H1 (cell line): Measurements from ENCODE around the gene CNOT1. TPM values are rescaled to one million over a fixed set of nuclear protein-coding genes. Genes with fewer than 3 reads are reported as not detected.

ENCODE experiments used
- CTCF ChIA-PET: fragments of 300-600 bp; sonication (Branson Sonifier 250); formaldehyde crosslinking; loops from one replicate; lab custom pipeline; 2021; ENCODE audit not compliant: partially characterized antibody; lab: Charles Lee
- POLR2A ChIA-PET: fragments of 300-600 bp; sonication (Branson Sonifier 250); formaldehyde crosslinking; loops from one replicate; lab custom pipeline; 2021; ENCODE audit warnings: inconsistent platforms; ENCODE audit not compliant: partially characterized antibody; lab: Charles Lee
- DNase-seq, 2 experiments: peaks; one replicate each; pipeline versions ENCODE4 v3.0.0 to v3.0.0-alpha.2; 2010 to 2022; ENCODE audit warnings: low spot score in 2 of 2, low read depth in 1 of 2, mixed read lengths in 1 of 2
- FAIRE-seq: peaks from 2 replicates; lab custom pipeline; 2011; peaks lifted over from hg19 to GRCh38; lab: Jason Lieb, UNC
- H2AFZ ChIP-seq: 2 replicates; pipeline ENCODE4 v1.8.1; 2012; ENCODE audit warnings: low read length, inconsistent platforms
- H2AK5ac ChIP-seq: 2 replicates; pipeline ENCODE4 v1.6.1; 2013; ENCODE audit warnings: low read depth, low read length
- H2BK120ac ChIP-seq: replicated peaks from 2 replicates; pipeline ENCODE3; 2013; ENCODE audit warnings: low read depth, low read length, inconsistent platforms
- H2BK12ac ChIP-seq: 2 replicates; pipeline ENCODE4 v1.6.1; 2013; ENCODE audit warnings: low read depth, low read length
- H2BK15ac ChIP-seq: 2 replicates; pipeline ENCODE4 v1.6.1; 2013; ENCODE audit warnings: low read length
- H2BK20ac ChIP-seq: 2 replicates; pipeline ENCODE4 v1.6.1; 2013; ENCODE audit warnings: low read length
- H2BK5ac ChIP-seq: 2 replicates; pipeline ENCODE4 v1.6.1; 2013; ENCODE audit warnings: low read depth, low read length
- H3K14ac ChIP-seq: 2 replicates; pipeline ENCODE4 v1.6.1; 2013; ENCODE audit warnings: inconsistent platforms; ENCODE audit not compliant: insufficient read length
- H3K18ac ChIP-seq: 2 replicates; pipeline ENCODE4 v1.6.1; 2013; ENCODE audit warnings: low read length; ENCODE audit errors: extremely low read depth
- H3K23ac ChIP-seq: 2 replicates; pipeline ENCODE4 v1.6.1; 2013; ENCODE audit warnings: inconsistent platforms; ENCODE audit not compliant: insufficient read length
- H3K23me2 ChIP-seq: 2 replicates; pipeline ENCODE4 v1.6.1; 2013; ENCODE audit warnings: low read depth, low read length
- H3K27ac ChIP-seq: 2 replicates; pipeline ENCODE4 v1.6.1; 2011; ENCODE audit warnings: low read depth, low read length, inconsistent platforms
- H3K27me3 ChIP-seq, 4 experiments: replicated peaks in 1 of 4; 1 replicate in 1 of 4; 2 replicates in 3 of 4; pipeline versions ENCODE4 v1.6.1 to v1.8.1; 2011 to 2013; ENCODE audit warnings: low read length in 3 of 4, mild to moderate bottlenecking in 3 of 4, inconsistent platforms in 2 of 4, mixed read lengths in 2 of 4, moderate library complexity in 1 of 4; ENCODE audit not compliant: control insufficient read depth in 3 of 4, insufficient read depth in 3 of 4; ENCODE audit errors: extremely low read depth in 1 of 4
- H3K36me3 ChIP-seq, 4 experiments: 2 replicates each; pipeline versions ENCODE4 v1.6.1 to v1.8.1; 2011 to 2013; ENCODE audit warnings: mild to moderate bottlenecking in 4 of 4, low read length in 3 of 4, moderate library complexity in 2 of 4, control low read depth in 1 of 4, inconsistent platforms in 1 of 4; ENCODE audit not compliant: insufficient read depth in 4 of 4, control insufficient read depth in 2 of 4
- H3K4ac ChIP-seq: replicated peaks from 2 replicates; pipeline ENCODE3; 2013; ENCODE audit warnings: low read length, low read depth, mixed read lengths, inconsistent platforms; ENCODE audit not compliant: insufficient read length
- H3K4me1 ChIP-seq, 4 experiments: replicated peaks in 1 of 4; 1 replicate in 1 of 4; 2 replicates in 3 of 4; pipeline versions ENCODE4 v1.6.1 to v1.8.1; 2011 to 2013; ENCODE audit warnings: low read length in 3 of 4, inconsistent platforms in 2 of 4, mixed read lengths in 1 of 4; ENCODE audit not compliant: insufficient read depth in 4 of 4, control insufficient read depth in 3 of 4
- H3K4me2 ChIP-seq, 2 experiments: 2 replicates each; pipeline versions ENCODE4 v1.6.1 to v1.8.1; 2011 to 2013; ENCODE audit warnings: low read depth in 2 of 2, low read length in 2 of 2, control low read depth in 1 of 2, inconsistent platforms in 1 of 2, mild to moderate bottlenecking in 1 of 2; ENCODE audit not compliant: insufficient read depth in 1 of 2
- H3K4me3 ChIP-seq, 4 experiments: fragments of 200-600, 300-600 bp in 1 of 4; sonication (generic), shearing (Covaris generic), sonication (Bioruptor Twin) in 1 of 4; 2 replicates each; pipeline versions ENCODE4 v1.5.1 to v1.8.1; 2011 to 2016; ENCODE audit warnings: low read length in 4 of 4, low read depth in 3 of 4, control low read depth in 2 of 4, inconsistent platforms in 2 of 4, mild to moderate bottlenecking in 2 of 4, mixed read lengths in 1 of 4, moderate library complexity in 1 of 4; ENCODE audit not compliant: insufficient read depth in 2 of 4; ENCODE audit errors: extremely low read depth in 1 of 4
- H3K56ac ChIP-seq: replicated peaks from 2 replicates; pipeline ENCODE3; 2013; ENCODE audit warnings: low read depth, mild to moderate bottlenecking, mixed read lengths, low read length, inconsistent platforms; ENCODE audit not compliant: insufficient read length
- H3K79me1 ChIP-seq: 2 replicates; pipeline ENCODE4 v1.6.1; 2013; ENCODE audit warnings: low read depth, low read length, control low read depth
- H3K79me2 ChIP-seq, 2 experiments: 2 replicates each; pipeline versions ENCODE4 v1.6.1 to v1.8.1; 2012 to 2013; ENCODE audit warnings: low read length in 2 of 2, mild to moderate bottlenecking in 2 of 2, inconsistent platforms in 1 of 2; ENCODE audit not compliant: insufficient read depth in 2 of 2, control insufficient read depth in 1 of 2
- H3K9ac ChIP-seq, 4 experiments: replicated peaks in 1 of 4; 1 replicate in 1 of 4; 2 replicates in 3 of 4; pipeline versions ENCODE4 v1.6.1 to v1.8.1; 2011 to 2013; ENCODE audit warnings: low read depth in 3 of 4, low read length in 3 of 4, control low read depth in 2 of 4, mild to moderate bottlenecking in 2 of 4, moderate library complexity in 2 of 4, inconsistent platforms in 1 of 4; ENCODE audit errors: extremely low read depth in 1 of 4
- H3K9me3 ChIP-seq, 2 experiments: 2 replicates each; pipeline versions ENCODE4 v1.6.1 to v1.8.1; 2012 to 2013; ENCODE audit warnings: mild to moderate bottlenecking in 2 of 2, moderate library complexity in 2 of 2, control low read depth in 1 of 2, inconsistent platforms in 1 of 2, low read depth in 1 of 2, low read length in 1 of 2, mixed read lengths in 1 of 2; ENCODE audit not compliant: insufficient read depth in 2 of 2
- H4K20me1 ChIP-seq, 2 experiments: replicated peaks in 1 of 2; 2 replicates each; pipeline versions ENCODE3 to v1.8.1; 2011 to 2013; ENCODE audit warnings: inconsistent platforms in 2 of 2, low read length in 2 of 2, mild to moderate bottlenecking in 1 of 2; ENCODE audit not compliant: insufficient read depth in 2 of 2, control insufficient read depth in 1 of 2
- H4K5ac ChIP-seq: 2 replicates; pipeline ENCODE4 v1.6.1; 2013; ENCODE audit warnings: low read length, low read depth, mixed read lengths, inconsistent platforms; ENCODE audit not compliant: insufficient read length
- H4K8ac ChIP-seq: 2 replicates; pipeline ENCODE4 v1.8.0; 2013; ENCODE audit warnings: mild to moderate bottlenecking, moderate library complexity, low read length, inconsistent platforms; ENCODE audit not compliant: insufficient read depth; ENCODE audit errors: extremely low read depth
- H4K91ac ChIP-seq: replicated peaks from 2 replicates; pipeline ENCODE3; 2013; ENCODE audit warnings: low read length, mixed read lengths, inconsistent platforms; ENCODE audit not compliant: insufficient read length
- BCL11A ChIP-seq, 2 experiments: IDR thresholded peaks; one replicate each; pipeline ENCODE4 v1.6.1; 2011; ENCODE audit warnings: low read depth in 2 of 2, low read length in 2 of 2, mild to moderate bottlenecking in 2 of 2
- EP300 ChIP-seq, 2 experiments: IDR thresholded peaks; 1 replicate in 1 of 2; 2 replicates in 1 of 2; pipeline ENCODE4 v1.6.1; 2011 to 2012; ENCODE audit warnings: low read depth in 2 of 2, low read length in 2 of 2, mild to moderate bottlenecking in 2 of 2, borderline replicate concordance in 1 of 2, inconsistent platforms in 1 of 2, moderate library complexity in 1 of 2
- NRF1 ChIP-seq: IDR thresholded peaks from 2 replicates; pipeline ENCODE4 v1.6.1; 2011; ENCODE audit warnings: mild to moderate bottlenecking, low read depth, low read length, improper control_type of control experiment
- WGBS, 2 experiments: shearing (Covaris generic) in 1 of 2; methylation state at CpG; one replicate each; pipeline versions ENCODE4 v1.1.6 to v1.1.7; 2013 to 2015; ENCODE audit warnings: low lambda C conversion rate in 2 of 2, mixed read lengths in 2 of 2, inconsistent platforms in 1 of 2, low coverage in 1 of 2, missing lambda C conversion rate in 1 of 2; ENCODE audit not compliant: insufficient replicate concordance in 2 of 2, insufficient coverage in 1 of 2, insufficient read length in 1 of 2; ENCODE audit errors: extremely low coverage in 1 of 2, missing lambda C conversion rate in 1 of 2; 5-methylcytosine and 5-hydroxymethylcytosine counted together
- polyA plus RNA-seq, 7 experiments: library from polyadenylated mRNA; depleted of rRNA in 3 of 7; stranded (reverse) in 5 of 7; unstranded in 2 of 7; fragments of >200 nt in 5 of 7; fragments of 200-250 nt in 2 of 7; gene quantifications; 1 replicate in 5 of 7; 2 replicates in 1 of 7; 4 replicates in 1 of 7; pipeline versions ENCODE4 v1.2.1 to v1.2.3, GENCODE V29; 2011 to 2013; ENCODE audit warnings: missing spikeins in 2 of 7, mixed read lengths in 2 of 7
- total RNA-seq: library from RNA; stranded (reverse); fragmentation: NEBNext Ultra II Directional; extraction: Animal tissue kit (Norgen Biotek cat#: 25700); gene quantifications from 2 replicates; pipeline ENCODE4 v1.2.1, GENCODE V29; 2021

Gene CNOT1
- total and polyA plus RNA-seq, 2 of the 8 experiments (the other 6 are each of a cell fraction or from before 2014, with no cell fraction given) = 306 to 319 TPM

- Histone ChIP-seq H3K4me3 (no peak overlapping the region), H2BK120ac (no peak overlapping the region), H3K9me3 (no peaks in the 10 kb centered on the region), H3K23me2 (no peaks in the 10 kb centered on the region), H2AK5ac (no peak overlapping the region), H4K20me1 (no peaks in the 10 kb centered on the region), H2BK5ac (no peak overlapping the region), H3K9ac (no peak overlapping the region), H4K8ac (no peak overlapping the region), H3K27me3 (no peaks in the 10 kb centered on the region), H2AFZ (no peak overlapping the region), H3K18ac (no peak overlapping the region), H4K91ac (no peak overlapping the region), H3K14ac (no peak overlapping the region), H3K79me1 (no peaks in the 10 kb centered on the region), H2BK12ac (no peak overlapping the region), H3K79me2 (no peaks in the 10 kb centered on the region), H3K36me3 (no peaks in the 10 kb centered on the region), H3K4ac (no peak overlapping the region), H3K4me2 (no peak overlapping the region), H2BK20ac (no peak overlapping the region), H2BK15ac (no peak overlapping the region), H3K4me1 (peaks cover 7 to 12% (median 10%) of the 10 kb centered on the region in 4 experiments; a peak in 5 of 7 replicates), H3K56ac (no peak overlapping the region), H3K23ac (no peak overlapping the region), H4K5ac (no peak overlapping the region), H3K27ac (no peak overlapping the region)
- whole genome bisulfite sequencing, 2 experiments = 87% methylated on average over 4 of the region's 4 CpGs; no CpG with 5 or more reads in 1 of the 2 experiments
- POLR2A ChIA-PET = interaction anchor here (0.8 kb wide), 1 partner anchor 24 kb away, joined by 3 read pairs; no protein-coding TSS in a partner anchor
- TF ChIP-seq BCL11A (IDR thresholded peaks at IDR 0.05; ENCODE audit: low read depth in 2 of 2, low read length in 2 of 2) (no peak), EP300 (IDR thresholded peaks at IDR 0.05; ENCODE audit: borderline replicate concordance in 1 of 2, low read depth in 2 of 2, low read length in 2 of 2) (no peak), NRF1 (no peak)
- FAIRE-seq (no peak), DNase-seq (no peak)
- CTCF ChIA-PET = interaction anchor here (0.9 to 1.8 kb wide), 2 partner anchors 14 to 139 kb away, joined by 4 read pairs; no protein-coding TSS in a partner anchor
These were observed 154.5 kb downstream of the CNOT1 start for GRCh38 chr16:58475091-58475619.
